ENCODE data around the gene SLC6A13. TPM values are rescaled to one million over a fixed set of nuclear protein-coding genes. Genes with fewer than 3 reads are reported as not detected.
"Not testable (repeated sequence)": the region's sequence is repeated elsewhere in the genome, so short reads cannot be mapped to it uniquely, and the experiment has no call there.

The SLC6A13 gene
- 1 to 10 TPM in 1 of 3 donors, not detected in 2; 1.3 TPM for total RNA-seq

- DNase-seq (ENCODE audit: low spot score in 2 of 2): no peak
- Histone ChIP-seq H3K27me3 (peaks cover 0 to 17% of the 10 kb centered on the region in 2 donors), H3K36me3 (no peaks in the 10 kb centered on the region), H3K9me3 (no peaks in the 10 kb centered on the region), H3K4me1 (no peaks in the 10 kb centered on the region), H3K4me3 (no peak within 1 kb of the TSS), H3K27ac (no peak within 1 kb of the TSS)
- intact Hi-C loops (cut with DNase I; ENCODE audit: low total_unique reads): no loop called here
- no peak for TF ChIP-seq POLR2A (IDR thresholded peaks at IDR 0.05)
- no peak for TF ChIP-seq CTCF (IDR thresholded peaks at IDR 0.05)
- TF ChIP-seq POLR2AphosphoS5 (IDR thresholded peaks at IDR 0.05): no peak
Observed at GRCh38 chr12:262817-263216, at the start of gene SLC6A13. Gene SLC6A13, minus strand, starts transcription at chr12:262836. Its CDS starts 2,784 bp downstream, at chr12:260052.

GRCh38 chr12:308511-308910, 45.9 kb upstream of the SLC6A13 start:
- TF ChIP-seq POLR2AphosphoS5 (IDR thresholded peaks at IDR 0.05) (no peak), CTCF (IDR thresholded peaks at IDR 0.05) (no peak), POLR2A (IDR thresholded peaks at IDR 0.05) (no peak)
- Histone ChIP-seq H3K27me3 (no peaks in the 10 kb centered on the region), H3K9me3 (no peaks in the 10 kb centered on the region), H3K36me3 (no peaks in the 10 kb centered on the region), H3K27ac (no peak overlapping the region), H3K4me1 (no peaks in the 10 kb centered on the region), H3K4me3 (no peak overlapping the region)
- DNase-seq (ENCODE audit: low spot score in 2 of 2): no peak
- intact Hi-C loops (cut with DNase I; ENCODE audit: low total_unique reads): no loop called here

GRCh38 chr12:307406-307805, 44.8 kb upstream of the SLC6A13 start:
- intact Hi-C loops (cut with DNase I; ENCODE audit: low total_unique reads): no loop called here

GRCh38 chr12:304805-305204, 42.2 kb upstream of the SLC6A13 start:
- Histone ChIP-seq H3K27ac (no peak overlapping the region), H3K9me3 (peaks cover 0 to 7% of the 10 kb centered on the region in 2 donors), H3K4me3 (no peak overlapping the region), H3K36me3 (no peaks in the 10 kb centered on the region), H3K4me1 (no peaks in the 10 kb centered on the region), H3K27me3 (no peaks in the 10 kb centered on the region)
- DNase-seq (ENCODE audit: low spot score in 2 of 2): no peak
- intact Hi-C loops (cut with DNase I; ENCODE audit: low total_unique reads): no loop called here
- TF ChIP-seq CTCF (IDR thresholded peaks at IDR 0.05) (no peak), POLR2AphosphoS5 (IDR thresholded peaks at IDR 0.05) (no peak), POLR2A (IDR thresholded peaks at IDR 0.05) (no peak)

More at GRCh38 chr12:307406-307805, 44.8 kb upstream of the SLC6A13 start:
- Histone ChIP-seq H3K4me3 (no peak overlapping the region), H3K9me3 (peaks cover 0 to 3% of the 10 kb centered on the region in 2 donors), H3K4me1 (no peaks in the 10 kb centered on the region), H3K27ac (no peak overlapping the region), H3K27me3 (no peaks in the 10 kb centered on the region), H3K36me3 (no peaks in the 10 kb centered on the region)
- no peak for DNase-seq (ENCODE audit: low spot score in 2 of 2)
- no peak for TF ChIP-seq POLR2A (IDR thresholded peaks at IDR 0.05)
- no peak for TF ChIP-seq POLR2AphosphoS5 (IDR thresholded peaks at IDR 0.05)
- TF ChIP-seq CTCF (IDR thresholded peaks at IDR 0.05): no peak

GRCh38 chr12:302766-303165, 40.1 kb upstream of the SLC6A13 start:
- H3K36me3 ChIP-seq; H3K27me3 ChIP-seq; H3K9me3 ChIP-seq; DNase-seq (ENCODE audit: low spot score in 2 of 2); H3K4me3 ChIP-seq; H3K4me1 ChIP-seq; H3K27ac ChIP-seq; intact Hi-C loops (cut with DNase I; ENCODE audit: low total_unique reads): not testable (repeated sequence)

GRCh38 chr12:300166-300565, 37.5 kb upstream of the SLC6A13 start:
- H3K4me1 ChIP-seq; H3K27ac ChIP-seq; H3K27me3 ChIP-seq; H3K36me3 ChIP-seq; intact Hi-C loops (cut with DNase I; ENCODE audit: low total_unique reads); H3K9me3 ChIP-seq; DNase-seq (ENCODE audit: low spot score in 2 of 2); H3K4me3 ChIP-seq: not testable (repeated sequence)

- not testable (repeated sequence) for H3K36me3 ChIP-seq, H3K4me3 ChIP-seq, H3K27me3 ChIP-seq
Observed at GRCh38 chr12:299511-299910, 36.9 kb upstream of the SLC6A13 start.

GRCh38 chr12:298059-298458, 35.4 kb upstream of the SLC6A13 start:
- H3K36me3 ChIP-seq; H3K27me3 ChIP-seq; H3K9me3 ChIP-seq; H3K4me3 ChIP-seq; H3K27ac ChIP-seq; H3K4me1 ChIP-seq; DNase-seq (ENCODE audit: low spot score in 2 of 2); intact Hi-C loops (cut with DNase I; ENCODE audit: low total_unique reads): not testable (repeated sequence)

More at GRCh38 chr12:299511-299910, 36.9 kb upstream of the SLC6A13 start:
- intact Hi-C loops (cut with DNase I; ENCODE audit: low total_unique reads); H3K27ac ChIP-seq; DNase-seq (ENCODE audit: low spot score in 2 of 2); H3K9me3 ChIP-seq; H3K4me1 ChIP-seq: not testable (repeated sequence)
